NCI-H2107 treated with DMSO at 0.1 percent for 48 hours (cell line): ENCODE results near the gene ABHD2.
"Not testable (repeated sequence)": the region's sequence is repeated elsewhere in the genome, so short reads cannot be mapped to it uniquely, and the experiment has no call there.

Source experiments
- DNase-seq: peaks from one replicate; lab custom pipeline; 2025; ENCODE audit not compliant: unreplicated experiment; lab: John Stamatoyannopoulos, UW

Gene ABHD2

GRCh38 chr15:89119489-89120478 is 31.5 kb downstream of the ABHD2 start:
- DNase-seq: no peak

- DNase-seq: not testable (repeated sequence)
Observed at GRCh38 chr15:89120479-89121000, 32.3 kb downstream of the ABHD2 start.

- no peak for DNase-seq
Observed at GRCh38 chr15:89121414-89121813, 33.2 kb downstream of the ABHD2 start.

- DNase-seq: no peak
Observed at GRCh38 chr15:89122505-89123180, 34.4 kb downstream of the ABHD2 start.

- DNase-seq: no peak
Observed at GRCh38 chr15:89123181-89123525, 34.9 kb downstream of the ABHD2 start.

GRCh38 chr15:89125088-89125826 is 37.0 kb downstream of the ABHD2 start:
- DNase-seq: no peak

GRCh38 chr15:89126009-89126408 is 37.8 kb downstream of the ABHD2 start:
- DNase-seq: no peak

- DNase-seq: no peak
Observed at GRCh38 chr15:89127054-89127702, 38.9 kb downstream of the ABHD2 start.

- DNase-seq: no peak
Observed at GRCh38 chr15:89128320-89129122, 40.3 kb downstream of the ABHD2 start.

- no peak for DNase-seq
Observed at GRCh38 chr15:89129123-89129815, 41.0 kb downstream of the ABHD2 start.

GRCh38 chr15:89129816-89130134 is 41.5 kb downstream of the ABHD2 start:
- no peak for DNase-seq

GRCh38 chr15:89130201-89130600 is 41.9 kb downstream of the ABHD2 start:
- no peak for DNase-seq

- no peak for DNase-seq
Observed at GRCh38 chr15:89131731-89132130, 43.5 kb downstream of the ABHD2 start.

- DNase-seq: no peak
Observed at GRCh38 chr15:89132611-89133507, 44.6 kb downstream of the ABHD2 start.

GRCh38 chr15:89135387-89136077 is 47.3 kb downstream of the ABHD2 start:
- DNase-seq: not testable (repeated sequence)

- DNase-seq: no peak
Observed at GRCh38 chr15:89136078-89136806, 48.0 kb downstream of the ABHD2 start.
